ENCODE data around the gene CENPF. TPM values are rescaled to one million over a fixed set of nuclear protein-coding genes. Genes with fewer than 3 reads are reported as not detected.
"Not testable (repeated sequence)": the region's sequence is repeated elsewhere in the genome, so short reads cannot be mapped to it uniquely, and the experiment has no call there.

Gene CENPF
- total RNA-seq, 3 donors from 2014 or later (not counting 1 experiment from before 2014, with no cell fraction given): 3.8 to 6.6 (median 4.0) TPM

GRCh38 chr1:214607492-214608215, 4.7 kb downstream of the CENPF start:
- H3K9me3 ChIP-seq (ENCODE audit: control insufficient read depth, insufficient read depth, low read length); ATAC-seq; DNase-seq; H3K4me3 Mint-ChIP-seq; intact Hi-C loops (cut with micrococcal nuclease); H3K36me3 Mint-ChIP-seq; H3K4me3 ChIP-seq (ENCODE audit: low read length); H3K27me3 ChIP-seq (ENCODE audit: control insufficient read depth, insufficient read depth, low read length); H3K27ac ChIP-seq (ENCODE audit: low read length); H3K27me3 Mint-ChIP-seq (ENCODE audit: low read depth in 2 of 2); H3K27ac Mint-ChIP-seq; H3K9me3 Mint-ChIP-seq; H3K36me3 ChIP-seq (ENCODE audit: control insufficient read depth, insufficient read depth, low read length): not testable (repeated sequence)
- H3K4me1 ChIP-seq (ENCODE audit: control insufficient read depth, insufficient read depth, low read length): peaks cover 11% of the 10 kb centered on the region
- peaks cover 9 to 17% of the 10 kb centered on the region in 2 donors for H3K4me1 Mint-ChIP-seq
- 98% methylated on average over 21 of the region's 21 CpGs for WGBS (ENCODE audit: insufficient coverage)

GRCh38 chr1:214608216-214608783, 5.3 kb downstream of the CENPF start:
- DNase-seq; H3K36me3 ChIP-seq (ENCODE audit: control insufficient read depth, insufficient read depth, low read length); ATAC-seq; H3K9me3 ChIP-seq (ENCODE audit: control insufficient read depth, insufficient read depth, low read length); H3K4me1 ChIP-seq (ENCODE audit: control insufficient read depth, insufficient read depth, low read length); H3K9me3 Mint-ChIP-seq; H3K36me3 Mint-ChIP-seq; H3K4me3 Mint-ChIP-seq; intact Hi-C loops (cut with micrococcal nuclease); H3K27me3 Mint-ChIP-seq (ENCODE audit: low read depth in 2 of 2); H3K27ac Mint-ChIP-seq; H3K27ac ChIP-seq (ENCODE audit: low read length); H3K4me3 ChIP-seq (ENCODE audit: low read length); H3K27me3 ChIP-seq (ENCODE audit: control insufficient read depth, insufficient read depth, low read length): not testable (repeated sequence)
- peaks cover 5 to 13% of the 10 kb centered on the region in 2 donors for H3K4me1 Mint-ChIP-seq
- WGBS (ENCODE audit: insufficient coverage): 98% methylated on average over 42 of the region's 45 CpGs

GRCh38 chr1:214608817-214609216, 5.8 kb downstream of the CENPF start:
- H3K27ac Mint-ChIP-seq; intact Hi-C loops (cut with micrococcal nuclease); H3K4me3 ChIP-seq (ENCODE audit: low read length); H3K36me3 ChIP-seq (ENCODE audit: control insufficient read depth, insufficient read depth, low read length); H3K27ac ChIP-seq (ENCODE audit: low read length); H3K4me3 Mint-ChIP-seq; ATAC-seq; H3K27me3 ChIP-seq (ENCODE audit: control insufficient read depth, insufficient read depth, low read length); H3K36me3 Mint-ChIP-seq; H3K27me3 Mint-ChIP-seq (ENCODE audit: low read depth in 2 of 2); H3K9me3 Mint-ChIP-seq; H3K4me1 ChIP-seq (ENCODE audit: control insufficient read depth, insufficient read depth, low read length); H3K9me3 ChIP-seq (ENCODE audit: control insufficient read depth, insufficient read depth, low read length); DNase-seq: not testable (repeated sequence)
- H3K4me1 Mint-ChIP-seq: peaks cover 6 to 13% of the 10 kb centered on the region in 2 donors
- 97% methylated on average over 43 of the region's 43 CpGs for WGBS (ENCODE audit: insufficient coverage)

GRCh38 chr1:214609692-214610091, 6.7 kb downstream of the CENPF start:
- Histone ChIP-seq H3K9me3 (ENCODE audit: control insufficient read depth, insufficient read depth, low read length) (no peaks in the 10 kb centered on the region), H3K4me3 (ENCODE audit: low read length) (no peak overlapping the region), H3K4me1 (ENCODE audit: control insufficient read depth, insufficient read depth, low read length) (no peaks in the 10 kb centered on the region), H3K36me3 (ENCODE audit: control insufficient read depth, insufficient read depth, low read length) (no peaks in the 10 kb centered on the region), H3K27me3 (ENCODE audit: control insufficient read depth, insufficient read depth, low read length) (no peaks in the 10 kb centered on the region), H3K27ac (ENCODE audit: low read length) (no peak overlapping the region)
- intact Hi-C loops (cut with micrococcal nuclease): no loop called here
- Mint-ChIP-seq H3K27ac (no peak overlapping the region), H3K4me1 (peaks cover 4 to 5% of the 10 kb centered on the region in 2 donors), H3K36me3 (no peaks in the 10 kb centered on the region), H3K4me3 (no peak overlapping the region), H3K27me3 (ENCODE audit: low read depth in 2 of 2) (no peaks in the 10 kb centered on the region), H3K9me3 (no peaks in the 10 kb centered on the region)
- ATAC-seq: no peak
- DNase-seq: no peak
- no peak for TF ChIP-seq CTCF (IDR thresholded peaks at IDR 0.05)
- 88% methylated on average over 1 of the region's 1 CpG for WGBS (ENCODE audit: insufficient coverage)

- H3K9me3 ChIP-seq (ENCODE audit: control insufficient read depth, insufficient read depth, low read length); H3K4me1 ChIP-seq (ENCODE audit: control insufficient read depth, insufficient read depth, low read length); intact Hi-C loops (cut with micrococcal nuclease); H3K9me3 Mint-ChIP-seq; H3K27me3 ChIP-seq (ENCODE audit: control insufficient read depth, insufficient read depth, low read length); H3K36me3 ChIP-seq (ENCODE audit: control insufficient read depth, insufficient read depth, low read length); H3K4me3 ChIP-seq (ENCODE audit: low read length); H3K4me1 Mint-ChIP-seq; H3K4me3 Mint-ChIP-seq; H3K27ac ChIP-seq (ENCODE audit: low read length); DNase-seq; H3K27me3 Mint-ChIP-seq (ENCODE audit: low read depth in 2 of 2); ATAC-seq; H3K27ac Mint-ChIP-seq; H3K36me3 Mint-ChIP-seq: not testable (repeated sequence)
Measured at GRCh38 chr1:214610136-214610535, 7.1 kb downstream of the CENPF start.

Measured in natural killer cell (primary cell).